Cortex of kidney (tissue), 1 donor: ENCODE measurements around the gene DPP3.

Experiments used
- DNase-seq: peaks from one replicate; lab custom pipeline; 2025; lab: John Stamatoyannopoulos, UW

Gene DPP3

GRCh38 chr11:66465373-66466224, 14.6 kb upstream of the DPP3 start:
- no peak for DNase-seq

- no peak for DNase-seq
Measured at GRCh38 chr11:66466225-66467033, 13.8 kb upstream of the DPP3 start, which contains the start of gene PELI3. PELI3 (plus strand) TSS chr11:66466905; CDS start chr11:66468129, 1,224 bp downstream.

- DNase-seq, result no peak
Measured at GRCh38 chr11:66467034-66467659, 13.1 kb upstream of the DPP3 start.

- no peak for DNase-seq
Measured at GRCh38 chr11:66467756-66468155, 12.5 kb upstream of the DPP3 start.

- DNase-seq, result no peak
Measured at GRCh38 chr11:66468691-66469090, 11.5 kb upstream of the DPP3 start.

- no peak for DNase-seq
Measured at GRCh38 chr11:66469441-66469840, 10.8 kb upstream of the DPP3 start.

GRCh38 chr11:66470015-66470414, 10.2 kb upstream of the DPP3 start:
- DNase-seq, result no peak

- no peak for DNase-seq
Measured at GRCh38 chr11:66471142-66471541, 9.1 kb upstream of the DPP3 start.

GRCh38 chr11:66472054-66472453, 8.2 kb upstream of the DPP3 start:
- DNase-seq, result no peak

- no peak for DNase-seq
Measured at GRCh38 chr11:66473167-66473566, 7.1 kb upstream of the DPP3 start.

GRCh38 chr11:66473608-66474515, 6.4 kb upstream of the DPP3 start:
- DNase-seq, result no peak

GRCh38 chr11:66475349-66476172, 4.7 kb upstream of the DPP3 start:
- no peak for DNase-seq

- DNase-seq, result no peak
Measured at GRCh38 chr11:66476173-66476840, 3.9 kb upstream of the DPP3 start.

GRCh38 chr11:66476841-66477251, 3.4 kb upstream of the DPP3 start:
- DNase-seq, result no peak

- no peak for DNase-seq
Measured at GRCh38 chr11:66477263-66478201, 2.7 kb upstream of the DPP3 start.

GRCh38 chr11:66478729-66479393, 1.4 kb upstream of the DPP3 start:
- no peak for DNase-seq

- no peak for DNase-seq
Measured at GRCh38 chr11:66479394-66480116, 679 bp upstream of the DPP3 start.
